ENCODE results near the gene HOXC13. TPM values are rescaled to one million over a fixed set of nuclear protein-coding genes. Genes with fewer than 3 reads are reported as not detected.

HOXC13 gene
- total and polyA plus RNA-seq, 2 experiments from 2014 or later: 0.10 TPM; not detected in 1

- TF ChIP-seq ZNF462 (CRISPR knock-in tag; IDR thresholded peaks at IDR 0.05) (no peak), JUNB (IDR thresholded peaks at IDR 0.05; ENCODE audit: unreplicated experiment) (no peak), REST (IDR thresholded peaks at IDR 0.05; ENCODE audit: unreplicated experiment) (no peak), ZNF331 (CRISPR knock-in tag; IDR thresholded peaks at IDR 0.05; ENCODE audit: low read depth) (no peak), NANOG (IDR thresholded peaks at IDR 0.05; ENCODE audit: borderline replicate concordance) (no peak), ETS1 (IDR thresholded peaks at IDR 0.05) (no peak)
Measured at GRCh38 chr12:53981634-53982565, 43.3 kb downstream of the HOXC13 start (continued).

All from GM23338 (cell line).